ENCODE results near the gene MAGEB4.

Gene MAGEB4

DNA sequence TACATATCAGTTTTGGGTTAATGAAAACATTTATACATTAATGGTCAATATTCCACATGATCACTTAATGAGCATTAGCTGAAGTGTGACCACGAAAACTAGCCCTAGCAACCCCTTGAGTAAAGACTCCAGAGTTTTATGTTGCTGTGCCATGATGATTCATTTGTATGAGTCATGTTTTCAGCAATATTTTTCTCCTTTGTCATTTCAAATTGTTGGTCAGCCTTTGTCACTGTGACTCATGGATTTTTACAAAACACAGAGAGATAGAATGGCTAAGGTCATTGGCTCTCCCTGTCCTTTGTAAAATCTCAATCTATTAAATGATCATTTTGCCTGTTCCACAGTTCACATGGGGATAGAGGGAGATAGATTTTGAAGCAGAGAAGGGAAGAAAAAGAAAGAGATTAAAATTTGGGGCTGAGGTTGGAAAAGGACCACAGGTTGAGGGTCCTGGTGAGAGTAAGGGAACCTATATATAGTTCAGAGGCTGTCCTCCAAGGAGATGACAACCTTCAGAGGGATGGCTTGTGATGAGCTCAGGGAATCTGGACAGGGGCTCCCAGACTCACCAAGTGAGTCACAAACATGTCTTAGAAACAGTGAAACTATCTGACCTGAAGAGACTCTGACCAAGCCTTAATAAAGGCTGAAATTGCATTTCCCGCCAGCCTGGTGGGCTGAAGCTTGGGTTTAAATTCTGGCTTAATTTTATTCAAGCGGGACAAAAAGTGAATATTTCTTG, 41.8 kb downstream of the MAGEB4 start:
- DNase-seq, result no peak
